Renal pelvis (tissue), 12 donors: ENCODE results near the gene NELFB. TPM values are rescaled to one million over a fixed set of nuclear protein-coding genes. Genes with fewer than 3 reads are reported as not detected.

Experiments
- DNase-seq: peaks from one replicate; pipeline ENCODE4 v3.0.0-alpha.2; 2013
- long read RNA-seq, 16 experiments: transcript quantifications; one replicate each; lab custom pipeline, GENCODE V29; 2026
- polyA plus RNA-seq, 3 donors: library from polyadenylated mRNA; unstranded; fragments of 120-200 nt; gene quantifications; one replicate each; pipeline ENCODE4 v1.2.1, GENCODE V29; 2013; ENCODE audit not compliant: insufficient read length in 3 of 3

NELFB gene
- 10 to 100 TPM; 57.3 to 65.4 (median 61.7) TPM for polyA plus RNA-seq
- long read RNA-seq, donor 1, transcript NELFB-201 (13 exons, 2,698 nt): major isoform, 10 of 20 reads
- long read RNA-seq, donor 1, partial matches to known transcripts: 10 of 20 reads
- long read RNA-seq, donor 1, other reads (novel, unspliced or antisense): 0 of 20 reads
- long read RNA-seq, donor 2, transcript NELFB-201 (13 exons, 2,698 nt): major isoform, 17 of 17 reads
- long read RNA-seq, donor 2, partial matches to known transcripts: 0 of 17 reads
- long read RNA-seq, donor 2, other reads (novel, unspliced or antisense): 0 of 17 reads
- long read RNA-seq, donor 3, transcript NELFB-201 (13 exons, 2,698 nt): major isoform, 8 of 8 reads
- long read RNA-seq, donor 3, partial matches to known transcripts: 0 of 8 reads
- long read RNA-seq, donor 3, other reads (novel, unspliced or antisense): 0 of 8 reads
- long read RNA-seq, donor 4, transcript NELFB-201 (13 exons, 2,698 nt): major isoform, 19 of 24 reads
- long read RNA-seq, donor 4, partial matches to known transcripts: 5 of 24 reads
- long read RNA-seq, donor 4, other reads (novel, unspliced or antisense): 0 of 24 reads
- long read RNA-seq, donor 5: 0 reads
- long read RNA-seq, donor 6, transcript NELFB-201 (13 exons, 2,698 nt): major isoform, 8 of 26 reads
- long read RNA-seq, donor 6, partial matches to known transcripts: 7 of 26 reads
- long read RNA-seq, donor 6, other reads (novel, unspliced or antisense): 11 of 26 reads
- long read RNA-seq, donor 7, transcript NELFB-201 (13 exons, 2,698 nt): major isoform, 35 of 50 reads
- long read RNA-seq, donor 7, partial matches to known transcripts: 15 of 50 reads
- long read RNA-seq, donor 7, other reads (novel, unspliced or antisense): 0 of 50 reads
- long read RNA-seq, donor 8, partial matches to known transcripts: 0 of 4 reads
- long read RNA-seq, donor 8, other reads (novel, unspliced or antisense): 0 of 4 reads
- long read RNA-seq, donor 9, transcript NELFB-201 (13 exons, 2,698 nt): major isoform, 15 of 25 reads
- long read RNA-seq, donor 9, partial matches to known transcripts: 10 of 25 reads
- long read RNA-seq, donor 9, other reads (novel, unspliced or antisense): 0 of 25 reads
- long read RNA-seq, donor 10, transcript NELFB-201 (13 exons, 2,698 nt): major isoform, 22 of 22 reads
- long read RNA-seq, donor 10, partial matches to known transcripts: 0 of 22 reads
- long read RNA-seq, donor 10, other reads (novel, unspliced or antisense): 0 of 22 reads
- long read RNA-seq, donor 11, transcript NELFB-201 (13 exons, 2,698 nt): major isoform, 8 of 24 reads
- long read RNA-seq, donor 11, partial matches to known transcripts: 16 of 24 reads
- long read RNA-seq, donor 11, other reads (novel, unspliced or antisense): 0 of 24 reads
- long read RNA-seq, donor 12, transcript NELFB-201 (13 exons, 2,698 nt): major isoform, 28 of 28 reads
- long read RNA-seq, donor 12, partial matches to known transcripts: 0 of 28 reads
- long read RNA-seq, donor 12, other reads (novel, unspliced or antisense): 0 of 28 reads
- long read RNA-seq, donor 13, partial matches to known transcripts: 23 of 26 reads
- long read RNA-seq, donor 13, other reads (novel, unspliced or antisense): 0 of 26 reads
- long read RNA-seq, donor 14: 0 reads
- long read RNA-seq, donor 15, transcript NELFB-201 (13 exons, 2,698 nt): major isoform, 31 of 31 reads
- long read RNA-seq, donor 15, partial matches to known transcripts: 0 of 31 reads
- long read RNA-seq, donor 15, other reads (novel, unspliced or antisense): 0 of 31 reads
- long read RNA-seq, donor 16, transcript NELFB-201 (13 exons, 2,698 nt): major isoform, 18 of 34 reads
- long read RNA-seq, donor 16, partial matches to known transcripts: 16 of 34 reads
- long read RNA-seq, donor 16, other reads (novel, unspliced or antisense): 0 of 34 reads

- DNase-seq: peak; percentile 88
These were observed at the start of gene NELFB for GRCh38 chr9:137254624-137255447. TSS of gene NELFB (plus strand) at chr9:137255327.

DNA sequence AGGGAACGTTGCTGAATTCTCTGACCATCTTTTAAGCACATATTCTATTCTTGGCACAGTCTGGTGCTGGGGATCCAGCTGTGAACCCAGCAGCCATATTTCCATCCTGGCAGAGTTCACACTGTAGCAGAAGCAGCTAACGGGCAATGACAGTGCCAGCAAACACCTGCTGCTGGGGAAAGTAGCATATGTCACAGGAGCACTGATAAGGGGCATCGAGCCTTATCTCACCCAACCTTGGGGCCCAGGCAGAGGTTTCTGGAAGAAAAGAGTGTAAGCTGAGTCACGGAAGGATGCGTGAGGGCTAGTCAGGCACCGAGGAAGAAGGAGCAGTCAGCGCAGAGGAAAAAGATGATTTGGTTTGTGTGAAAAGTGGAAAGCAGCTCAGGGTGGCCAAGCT, 48.5 kb upstream of the NELFB start:
- no peak for DNase-seq

- no peak for DNase-seq
These were observed 43.6 kb upstream of the NELFB start for GRCh38 chr9:137211532-137211931.

DNA sequence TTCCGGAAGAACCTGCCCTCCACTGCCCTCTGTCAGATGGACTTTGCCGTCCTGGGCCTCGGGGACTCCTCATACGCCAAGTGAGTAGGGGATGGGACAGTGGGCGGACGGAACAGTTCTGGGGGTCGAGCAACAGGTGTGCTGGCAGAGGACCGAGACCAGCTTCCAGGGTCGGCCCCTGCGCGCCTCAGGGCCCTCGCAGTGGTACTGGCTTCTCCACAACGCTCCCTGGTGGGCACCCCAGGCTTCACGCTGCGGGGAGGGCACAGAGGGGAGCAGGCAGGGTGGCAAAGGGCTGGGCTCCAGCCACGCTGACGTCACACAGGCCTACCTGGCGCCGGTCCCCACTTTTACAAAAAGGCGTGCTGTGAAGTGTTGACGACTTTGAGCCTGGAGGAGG, 42.6 kb upstream of the NELFB start:
- DNase-seq: no peak

- DNase-seq: no peak
These were observed 41.7 kb upstream of the NELFB start for GRCh38 chr9:137213160-137214060.

DNA sequence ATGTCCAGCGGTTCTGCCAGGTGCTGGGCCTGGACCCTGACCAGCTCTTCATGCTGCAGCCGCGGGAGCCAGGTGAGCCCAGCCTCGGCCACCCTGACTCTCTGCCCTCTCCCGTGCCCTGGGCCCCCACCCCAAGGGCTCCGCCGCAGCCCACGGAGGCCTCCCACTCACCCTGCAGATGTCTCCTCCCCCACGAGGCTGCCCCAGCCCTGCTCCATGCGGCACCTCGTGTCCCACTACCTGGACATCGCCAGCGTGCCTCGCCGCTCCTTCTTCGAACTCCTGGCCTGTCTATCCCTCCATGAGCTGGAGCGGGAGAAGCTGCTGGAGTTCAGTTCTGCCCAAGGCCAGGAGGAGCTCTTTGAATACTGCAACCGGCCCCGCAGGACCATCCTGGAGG, 40.5 kb upstream of the NELFB start:
- no peak for DNase-seq

- DNase-seq: no peak
These were observed 39.7 kb upstream of the NELFB start for GRCh38 chr9:137215196-137215986.

DNA sequence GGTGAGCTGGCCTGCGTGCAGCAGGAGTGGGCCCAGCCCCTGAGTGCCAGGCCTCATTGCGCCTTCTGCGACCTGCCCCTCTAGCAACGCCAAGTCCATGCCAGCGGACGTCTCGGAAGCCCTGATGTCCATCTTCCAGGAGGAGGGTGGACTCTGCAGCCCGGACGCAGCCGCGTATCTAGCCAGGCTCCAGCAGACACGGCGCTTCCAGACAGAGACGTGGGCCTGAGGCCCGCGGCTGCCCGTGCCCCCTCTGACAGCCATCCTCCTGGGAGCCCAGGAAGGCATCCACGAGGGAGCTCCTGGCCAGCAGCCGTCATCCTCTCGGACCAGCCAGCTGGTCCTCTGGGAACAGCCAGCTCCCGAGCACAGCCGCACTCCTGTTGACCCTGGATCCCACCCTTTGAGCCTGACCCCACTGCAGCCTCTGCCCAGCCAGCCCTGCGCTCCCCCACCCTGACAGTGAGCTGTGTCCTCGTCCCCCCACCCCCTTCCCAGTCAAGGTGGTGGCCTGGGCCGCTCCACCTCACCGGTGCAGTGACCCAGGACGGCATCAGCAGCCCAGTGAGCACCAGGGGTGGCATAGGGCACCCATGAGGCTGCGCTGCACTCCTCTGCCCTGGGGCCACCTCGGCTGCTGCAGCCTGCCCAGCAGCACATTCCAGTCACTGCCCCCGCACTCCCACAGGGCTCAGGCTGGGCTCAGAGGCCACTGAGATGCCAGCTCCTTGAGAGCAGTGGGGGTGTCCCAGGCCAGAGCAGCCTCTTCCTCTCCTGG, 38.8 kb upstream of the NELFB start:
- DNase-seq: no peak

DNA sequence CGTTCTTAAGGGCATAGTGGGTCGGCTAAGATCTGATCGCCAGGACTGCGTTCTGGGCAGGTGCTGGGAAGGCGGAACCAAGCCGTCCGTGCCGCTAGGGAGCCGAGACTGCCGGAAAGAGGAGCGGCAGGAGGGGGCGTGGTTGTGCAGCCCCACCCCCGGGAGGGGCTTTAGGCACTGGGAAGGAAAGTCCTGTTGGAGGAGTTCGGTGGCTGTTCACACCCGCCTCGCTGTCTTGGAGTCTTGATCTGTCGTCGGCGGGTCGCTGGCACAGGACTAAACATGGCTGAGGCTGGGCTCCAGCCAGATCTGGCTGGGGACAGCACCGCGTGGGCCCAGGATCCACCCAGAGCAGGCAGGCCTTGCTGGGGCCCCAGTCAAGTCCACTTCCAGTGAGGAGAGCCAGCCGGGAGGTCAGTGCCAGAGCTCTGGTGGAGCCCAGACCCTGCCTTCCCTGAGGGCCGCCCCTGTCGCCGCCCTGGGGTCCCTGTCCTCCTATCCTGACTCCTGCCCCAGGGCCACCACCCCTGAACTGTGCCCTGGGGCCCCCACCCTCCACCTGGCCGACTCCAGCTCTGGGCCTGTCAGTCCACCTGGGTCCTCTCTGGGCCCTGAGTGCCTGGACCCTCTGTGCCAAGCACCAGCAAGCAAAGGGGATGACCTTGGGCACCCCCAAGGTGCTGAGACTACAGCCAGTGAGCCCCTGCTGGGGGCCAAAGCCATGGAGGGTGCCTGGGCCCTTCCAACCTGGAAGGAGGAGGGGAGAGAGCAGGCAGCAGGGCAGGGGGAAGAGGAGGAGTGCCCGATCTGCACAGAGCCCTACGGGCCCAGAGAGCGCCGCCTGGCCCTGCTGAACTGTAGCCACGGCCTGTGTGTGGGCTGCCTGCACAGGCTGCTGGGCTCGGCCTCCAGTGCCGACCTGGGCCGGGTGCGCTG, 37.6 kb upstream of the NELFB start:
- DNase-seq: no peak

DNA sequence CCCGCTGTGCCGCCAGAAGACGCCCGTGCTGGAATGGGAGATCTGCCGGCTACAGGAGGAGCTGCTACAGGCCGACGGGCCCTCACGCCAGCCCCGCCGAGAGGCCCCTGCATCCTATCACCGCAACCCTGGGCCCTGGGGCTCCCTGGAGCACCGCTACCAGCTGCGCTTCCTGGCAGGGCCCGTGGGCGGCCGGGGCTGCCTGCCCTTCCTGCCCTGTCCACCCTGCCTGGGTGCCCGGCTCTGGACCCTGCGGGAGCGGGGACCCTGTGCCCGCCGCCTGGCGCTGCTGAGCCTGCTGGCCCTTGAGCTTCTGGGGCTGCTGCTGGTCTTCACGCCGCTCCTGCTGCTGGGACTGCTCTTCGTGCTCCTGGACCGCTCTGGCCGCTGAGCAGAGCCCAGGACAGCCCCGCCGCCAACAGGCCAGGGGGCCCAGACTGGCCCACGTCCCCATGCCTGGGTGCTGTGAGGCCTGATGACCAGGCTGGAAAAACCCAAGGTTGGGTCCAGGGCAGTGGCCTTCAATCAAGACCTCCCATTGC, 36.8 kb upstream of the NELFB start:
- no peak for DNase-seq

DNA sequence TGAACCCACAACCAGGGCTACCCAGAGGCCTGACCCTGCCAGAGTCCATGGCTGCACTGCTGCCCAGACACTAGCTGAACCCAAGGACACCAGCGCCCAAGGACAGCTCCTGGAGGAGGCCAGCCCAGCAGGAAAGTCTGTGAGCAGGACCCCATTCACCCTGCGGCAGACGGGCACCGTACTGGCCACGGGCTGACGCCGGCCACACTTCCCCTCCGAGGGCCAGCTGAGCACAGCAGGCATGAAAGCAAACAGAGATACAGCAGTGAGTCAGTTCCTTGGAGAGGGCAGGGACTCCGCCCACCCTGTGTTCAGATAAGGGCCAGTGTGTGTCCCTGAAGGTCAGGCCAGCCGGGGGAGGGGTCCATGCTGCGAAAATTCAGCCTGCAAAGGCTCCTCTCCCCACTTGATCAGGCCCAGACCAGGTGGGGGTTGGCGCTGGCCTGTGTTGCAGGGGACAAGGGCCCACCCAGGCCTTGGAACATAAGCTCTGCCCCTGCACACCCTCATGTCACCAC, 36.3 kb upstream of the NELFB start:
- no peak for DNase-seq

- no peak for DNase-seq
These were observed 35.3 kb upstream of the NELFB start for GRCh38 chr9:137219757-137220316.

GRCh38 chr9:137220317-137221094, 34.6 kb upstream of the NELFB start:
- no peak for DNase-seq

- no peak for DNase-seq
These were observed 34.0 kb upstream of the NELFB start for GRCh38 chr9:137221095-137221505.
